Measurements from ENCODE around the gene RWDD4.
"Not testable (repeated sequence)": the region's sequence is repeated elsewhere in the genome, so short reads cannot be mapped to it uniquely, and the experiment has no call there.

Gene RWDD4

GRCh38 chr4:183633476-183634400 lies 25.2 kb downstream of the RWDD4 start:
- Histone ChIP-seq H3K9me3 (ENCODE audit: insufficient read depth, low read length, severe bottlenecking) (no peaks in the 10 kb centered on the region), H2AFZ (ENCODE audit: low read depth, low read length) (no peak overlapping the region), H4K20me1 (ENCODE audit: insufficient read depth, low read length) (no peaks in the 10 kb centered on the region), H3K9ac (ENCODE audit: low read depth, low read length) (no peak overlapping the region), H3K36me3 (ENCODE audit: insufficient read depth, low read length) (no peaks in the 10 kb centered on the region), H3K4me3 (ENCODE audit: low read depth in 1 of 2, low read length in 2 of 2) (no peak overlapping the region), H3K27me3 (ENCODE audit: insufficient read depth, low read length, poor library complexity) (no peaks in the 10 kb centered on the region), H3K4me1 (ENCODE audit: insufficient read depth, low read length) (no peaks in the 10 kb centered on the region), H3K27ac (ENCODE audit: low read length) (no peak overlapping the region), H3K79me2 (ENCODE audit: insufficient read depth, low read length) (no peaks in the 10 kb centered on the region), H3K4me2 (ENCODE audit: insufficient read depth, low read length) (no peak overlapping the region)
- ATAC-seq (ENCODE audit: insufficient read depth, low read depth) (no peak), DNase-seq (no peak)
- TF ChIP-seq CTCF (IDR thresholded peaks at IDR 0.05; ENCODE audit: borderline replicate concordance, extremely low read depth, low read length, poor library complexity, severe bottlenecking), result no peak
- TF ChIP-seq EZH2 (IDR thresholded peaks at IDR 0.05; ENCODE audit: borderline replicate concordance, low read depth, low read length, severe bottlenecking), result no peak

GRCh38 chr4:183632689-183633088 lies 26.3 kb downstream of the RWDD4 start:
- H3K9me3 ChIP-seq (ENCODE audit: insufficient read depth, low read length, severe bottlenecking), result no peaks in the 10 kb centered on the region
- no peaks in the 10 kb centered on the region for H3K36me3 ChIP-seq (ENCODE audit: insufficient read depth, low read length)
- H3K27me3 ChIP-seq (ENCODE audit: insufficient read depth, low read length, poor library complexity), result no peaks in the 10 kb centered on the region
- no peak overlapping the region for H3K9ac ChIP-seq (ENCODE audit: low read depth, low read length)
- no peak overlapping the region for H3K4me3 ChIP-seq (ENCODE audit: low read depth in 1 of 2, low read length in 2 of 2)
- no peak overlapping the region for H3K27ac ChIP-seq (ENCODE audit: low read length)
- no peak for DNase-seq
- no peak overlapping the region for H2AFZ ChIP-seq (ENCODE audit: low read depth, low read length)
- no peaks in the 10 kb centered on the region for H3K79me2 ChIP-seq (ENCODE audit: insufficient read depth, low read length)
- H3K4me1 ChIP-seq (ENCODE audit: insufficient read depth, low read length), result no peaks in the 10 kb centered on the region
- no peak overlapping the region for H3K4me2 ChIP-seq (ENCODE audit: insufficient read depth, low read length)
- no peak for ATAC-seq (ENCODE audit: insufficient read depth, low read depth)
- TF ChIP-seq EZH2 (IDR thresholded peaks at IDR 0.05; ENCODE audit: borderline replicate concordance, low read depth, low read length, severe bottlenecking) (no peak), CTCF (IDR thresholded peaks at IDR 0.05; ENCODE audit: borderline replicate concordance, extremely low read depth, low read length, poor library complexity, severe bottlenecking) (no peak)
- H4K20me1 ChIP-seq (ENCODE audit: insufficient read depth, low read length), result no peaks in the 10 kb centered on the region

- no peak for DNase-seq
- Histone ChIP-seq H3K9ac (ENCODE audit: low read depth, low read length) (no peak overlapping the region), H3K4me1 (ENCODE audit: insufficient read depth, low read length) (no peaks in the 10 kb centered on the region)
Observed at GRCh38 chr4:183631577-183632198, 27.3 kb downstream of the RWDD4 start.

GRCh38 chr4:183627979-183628588 lies 30.9 kb downstream of the RWDD4 start:
- DNase-seq (no peak), ATAC-seq (ENCODE audit: insufficient read depth, low read depth) (no peak)
- Histone ChIP-seq H3K36me3 (ENCODE audit: insufficient read depth, low read length) (no peaks in the 10 kb centered on the region), H3K4me1 (ENCODE audit: insufficient read depth, low read length) (no peaks in the 10 kb centered on the region), H3K4me2 (ENCODE audit: insufficient read depth, low read length) (no peak overlapping the region), H3K9ac (ENCODE audit: low read depth, low read length) (no peak overlapping the region), H2AFZ (ENCODE audit: low read depth, low read length) (no peak overlapping the region), H3K79me2 (ENCODE audit: insufficient read depth, low read length) (no peaks in the 10 kb centered on the region), H3K4me3 (ENCODE audit: low read depth in 1 of 2, low read length in 2 of 2) (no peak overlapping the region), H3K27ac (ENCODE audit: low read length) (no peak overlapping the region), H4K20me1 (ENCODE audit: insufficient read depth, low read length) (no peaks in the 10 kb centered on the region), H3K27me3 (ENCODE audit: insufficient read depth, low read length, poor library complexity) (no peaks in the 10 kb centered on the region), H3K9me3 (ENCODE audit: insufficient read depth, low read length, severe bottlenecking) (no peaks in the 10 kb centered on the region)
- TF ChIP-seq EZH2 (IDR thresholded peaks at IDR 0.05; ENCODE audit: borderline replicate concordance, low read depth, low read length, severe bottlenecking) (no peak), CTCF (IDR thresholded peaks at IDR 0.05; ENCODE audit: borderline replicate concordance, extremely low read depth, low read length, poor library complexity, severe bottlenecking) (no peak)

More at GRCh38 chr4:183631577-183632198, 27.3 kb downstream of the RWDD4 start:
- no peaks in the 10 kb centered on the region for H3K79me2 ChIP-seq (ENCODE audit: insufficient read depth, low read length)
- H3K4me3 ChIP-seq (ENCODE audit: low read depth in 1 of 2, low read length in 2 of 2), result no peak overlapping the region
- H3K36me3 ChIP-seq (ENCODE audit: insufficient read depth, low read length), result no peaks in the 10 kb centered on the region
- H3K27ac ChIP-seq (ENCODE audit: low read length), result no peak overlapping the region
- no peak overlapping the region for H2AFZ ChIP-seq (ENCODE audit: low read depth, low read length)
- no peaks in the 10 kb centered on the region for H3K9me3 ChIP-seq (ENCODE audit: insufficient read depth, low read length, severe bottlenecking)
- H3K4me2 ChIP-seq (ENCODE audit: insufficient read depth, low read length), result no peak overlapping the region
- H4K20me1 ChIP-seq (ENCODE audit: insufficient read depth, low read length), result no peaks in the 10 kb centered on the region
- ATAC-seq (ENCODE audit: insufficient read depth, low read depth), result no peak
- no peak for TF ChIP-seq EZH2 (IDR thresholded peaks at IDR 0.05; ENCODE audit: borderline replicate concordance, low read depth, low read length, severe bottlenecking)
- no peaks in the 10 kb centered on the region for H3K27me3 ChIP-seq (ENCODE audit: insufficient read depth, low read length, poor library complexity)

- H3K36me3 ChIP-seq (ENCODE audit: insufficient read depth, low read length); H2AFZ ChIP-seq (ENCODE audit: low read depth, low read length); H3K27ac ChIP-seq (ENCODE audit: low read length); H3K79me2 ChIP-seq (ENCODE audit: insufficient read depth, low read length); H3K4me1 ChIP-seq (ENCODE audit: insufficient read depth, low read length); H3K4me3 ChIP-seq (ENCODE audit: low read depth in 1 of 2, low read length in 2 of 2); H4K20me1 ChIP-seq (ENCODE audit: insufficient read depth, low read length); H3K4me2 ChIP-seq (ENCODE audit: insufficient read depth, low read length); DNase-seq; H3K9me3 ChIP-seq (ENCODE audit: insufficient read depth, low read length, severe bottlenecking); H3K27me3 ChIP-seq (ENCODE audit: insufficient read depth, low read length, poor library complexity); H3K9ac ChIP-seq (ENCODE audit: low read depth, low read length); ATAC-seq (ENCODE audit: insufficient read depth, low read depth): not testable (repeated sequence)
Observed at GRCh38 chr4:183627286-183627685, 31.7 kb downstream of the RWDD4 start.

All from DND-41 (cell line).